HL-60 (cell line): Measurements from ENCODE around the gene CADM1.

ENCODE experiments used
- POLR2AphosphoS5 ChIP-seq: IDR thresholded peaks from 2 replicates; pipeline ENCODE4 v1.6.1; 2012; ENCODE audit warnings: low read depth
- REST ChIP-seq: IDR thresholded peaks from 2 replicates; pipeline ENCODE4 v1.6.1; 2012; ENCODE audit warnings: low read depth; ENCODE audit not compliant: insufficient replicate concordance
- TF ChIP-seq, protein P1 (sequence below): IDR thresholded peaks from one replicate; pipeline ENCODE4 v1.5.1; 2011; ENCODE audit warnings: low read length, control low read depth, inconsistent platforms; ENCODE audit not compliant: insufficient read depth

DNA sequence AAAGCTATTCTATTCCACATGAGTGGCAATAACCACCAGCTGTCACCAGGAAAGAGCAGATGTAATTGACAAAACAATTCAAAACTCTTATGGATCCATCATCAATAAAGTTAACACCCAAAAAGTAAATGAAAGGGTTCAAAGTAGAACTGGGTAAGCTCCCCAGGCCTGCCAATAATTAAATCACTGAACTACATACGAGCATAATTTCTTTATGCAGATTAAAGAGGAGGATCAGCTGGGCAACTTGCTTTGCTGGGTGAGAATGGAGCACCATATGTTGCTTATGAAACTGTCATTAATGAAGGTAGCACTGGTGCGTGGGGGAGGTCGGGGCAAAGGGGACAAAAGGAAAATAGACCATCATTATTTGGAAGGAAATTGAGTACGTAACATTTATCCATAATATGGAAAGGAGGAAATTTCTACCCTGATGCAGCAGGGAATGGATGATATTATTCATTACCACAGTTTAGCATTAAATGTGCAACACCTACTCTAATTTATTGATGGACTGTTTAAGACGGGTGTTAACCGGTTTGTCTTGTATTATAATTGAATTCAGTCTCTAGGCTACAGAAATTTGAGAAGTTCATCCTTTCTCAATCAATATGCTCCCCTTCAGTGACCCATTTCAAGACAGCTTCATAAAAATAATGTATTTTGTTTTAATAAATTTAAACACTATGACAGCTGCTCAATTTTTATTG, 315.9 kb downstream of the CADM1 start:
- TF ChIP-seq, protein P1, sequence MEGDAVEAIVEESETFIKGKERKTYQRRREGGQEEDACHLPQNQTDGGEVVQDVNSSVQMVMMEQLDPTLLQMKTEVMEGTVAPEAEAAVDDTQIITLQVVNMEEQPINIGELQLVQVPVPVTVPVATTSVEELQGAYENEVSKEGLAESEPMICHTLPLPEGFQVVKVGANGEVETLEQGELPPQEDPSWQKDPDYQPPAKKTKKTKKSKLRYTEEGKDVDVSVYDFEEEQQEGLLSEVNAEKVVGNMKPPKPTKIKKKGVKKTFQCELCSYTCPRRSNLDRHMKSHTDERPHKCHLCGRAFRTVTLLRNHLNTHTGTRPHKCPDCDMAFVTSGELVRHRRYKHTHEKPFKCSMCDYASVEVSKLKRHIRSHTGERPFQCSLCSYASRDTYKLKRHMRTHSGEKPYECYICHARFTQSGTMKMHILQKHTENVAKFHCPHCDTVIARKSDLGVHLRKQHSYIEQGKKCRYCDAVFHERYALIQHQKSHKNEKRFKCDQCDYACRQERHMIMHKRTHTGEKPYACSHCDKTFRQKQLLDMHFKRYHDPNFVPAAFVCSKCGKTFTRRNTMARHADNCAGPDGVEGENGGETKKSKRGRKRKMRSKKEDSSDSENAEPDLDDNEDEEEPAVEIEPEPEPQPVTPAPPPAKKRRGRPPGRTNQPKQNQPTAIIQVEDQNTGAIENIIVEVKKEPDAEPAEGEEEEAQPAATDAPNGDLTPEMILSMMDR, result no peak
- TF ChIP-seq POLR2AphosphoS5 (no peak), REST (no peak)
